Endometrial microvascular endothelial cells (primary cell): Measurements from ENCODE around the gene GPRASP1. TPM values are rescaled to one million over a fixed set of nuclear protein-coding genes. Genes with fewer than 3 reads are reported as not detected.
"Not testable (repeated sequence)": the region's sequence is repeated elsewhere in the genome, so short reads cannot be mapped to it uniquely, and the experiment has no call there.

Source experiments
- in situ Hi-C: cut with HindIII; loops from 2 replicates; pipeline ENCODE4 v1.10.0; 2017; ENCODE audit warnings: low sequenced_read_pairs, low pct_unique_long_range_greater_than_20kb; ENCODE audit errors: inconsistent ontology term
- total RNA-seq: library from RNA; depleted of rRNA; stranded (reverse); fragments of >200 nt; gene quantifications from one replicate; pipeline ENCODE4 v1.2.3, GENCODE V29; 2015; ENCODE audit errors: inconsistent ontology term

The GPRASP1 gene
- total RNA-seq: 0.56 TPM

GRCh38 chrX:102651242-102652011 is at the start of gene GPRASP1:
TSS of gene GPRASP1 (plus strand) at chrX:102651483. CDS start at chrX:102653914, 2,431 bp downstream.
- in situ Hi-C loops: no loop called here

- in situ Hi-C loops: no loop called here
These were observed 47.0 kb upstream of the GPRASP1 start for GRCh38 chrX:102604327-102604726.

GRCh38 chrX:102606115-102606514 is 45.2 kb upstream of the GPRASP1 start:
- in situ Hi-C loops: no loop called here

GRCh38 chrX:102610905-102611304 is 40.4 kb upstream of the GPRASP1 start:
- in situ Hi-C loops: no loop called here

- in situ Hi-C loops: no loop called here
These were observed 27.2 kb upstream of the GPRASP1 start for GRCh38 chrX:102624105-102624504.

GRCh38 chrX:102627640-102628039 is 23.6 kb upstream of the GPRASP1 start:
- in situ Hi-C loops: no loop called here

- in situ Hi-C loops: no loop called here
These were observed 13.7 kb upstream of the GPRASP1 start for GRCh38 chrX:102637561-102637960.

GRCh38 chrX:102650903-102651241 is 411 bp upstream of the GPRASP1 start:
- in situ Hi-C loops: no loop called here

GRCh38 chrX:102652031-102652688 is 877 bp downstream of the GPRASP1 start:
- in situ Hi-C loops: no loop called here

GRCh38 chrX:102654696-102655095 is 3.4 kb downstream of the GPRASP1 start:
- in situ Hi-C loops: no loop called here

- in situ Hi-C loops: no loop called here
These were observed 7.3 kb downstream of the GPRASP1 start for GRCh38 chrX:102658556-102658955.

GRCh38 chrX:102659790-102660757 is 8.8 kb downstream of the GPRASP1 start:
- in situ Hi-C loops: no loop called here

GRCh38 chrX:102663820-102664219 is 12.5 kb downstream of the GPRASP1 start:
- in situ Hi-C loops: not testable (repeated sequence)

GRCh38 chrX:102667034-102667433 is 15.8 kb downstream of the GPRASP1 start:
- in situ Hi-C loops: not testable (repeated sequence)

GRCh38 chrX:102669526-102669925 is 18.2 kb downstream of the GPRASP1 start:
- in situ Hi-C loops: no loop called here

- in situ Hi-C loops: no loop called here
These were observed 21.6 kb downstream of the GPRASP1 start for GRCh38 chrX:102672856-102673255.

- in situ Hi-C loops: not testable (repeated sequence)
These were observed 26.2 kb downstream of the GPRASP1 start for GRCh38 chrX:102677479-102677878.

- in situ Hi-C loops: no loop called here
These were observed 33.7 kb downstream of the GPRASP1 start for GRCh38 chrX:102684772-102685520.

GRCh38 chrX:102694749-102695148 is 43.5 kb downstream of the GPRASP1 start:
- in situ Hi-C loops: no loop called here
